GM10266 (cell line): ENCODE measurements around the gene CCDC169.

Experiments
- DNase-seq: peaks from one replicate; pipeline ENCODE4 v3.0.0; 2012; ENCODE audit errors: extremely low spot score
- TF ChIP-seq, protein P1 (sequence below): IDR thresholded peaks from 2 replicates; pipeline ENCODE4 v1.5.1; 2012; ENCODE audit warnings: mild to moderate bottlenecking, low read depth; ENCODE audit not compliant: control insufficient read depth, insufficient read depth; ENCODE audit errors: missing control alignments

The CCDC169 gene

DNA sequence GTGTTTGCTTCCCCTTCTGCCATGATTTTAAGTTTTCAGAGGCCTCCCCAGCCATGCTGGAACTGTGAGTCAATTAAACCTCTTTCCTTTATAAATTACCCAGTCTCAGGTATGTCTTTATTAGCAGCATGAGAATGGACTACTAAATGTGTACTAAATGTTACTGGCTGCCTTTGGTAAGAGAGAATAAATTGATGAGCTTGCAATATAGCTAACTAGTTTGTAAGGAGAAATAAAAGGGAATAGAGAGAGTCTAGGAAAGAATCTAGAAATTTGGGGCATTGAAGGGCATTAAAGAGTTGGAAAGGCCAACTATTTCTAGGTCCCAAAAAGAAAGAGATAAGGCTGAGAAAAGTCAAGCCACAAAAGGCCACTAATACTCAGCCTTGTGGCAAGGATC is 77.7 kb downstream of the CCDC169 start:
- TF ChIP-seq, protein P1, sequence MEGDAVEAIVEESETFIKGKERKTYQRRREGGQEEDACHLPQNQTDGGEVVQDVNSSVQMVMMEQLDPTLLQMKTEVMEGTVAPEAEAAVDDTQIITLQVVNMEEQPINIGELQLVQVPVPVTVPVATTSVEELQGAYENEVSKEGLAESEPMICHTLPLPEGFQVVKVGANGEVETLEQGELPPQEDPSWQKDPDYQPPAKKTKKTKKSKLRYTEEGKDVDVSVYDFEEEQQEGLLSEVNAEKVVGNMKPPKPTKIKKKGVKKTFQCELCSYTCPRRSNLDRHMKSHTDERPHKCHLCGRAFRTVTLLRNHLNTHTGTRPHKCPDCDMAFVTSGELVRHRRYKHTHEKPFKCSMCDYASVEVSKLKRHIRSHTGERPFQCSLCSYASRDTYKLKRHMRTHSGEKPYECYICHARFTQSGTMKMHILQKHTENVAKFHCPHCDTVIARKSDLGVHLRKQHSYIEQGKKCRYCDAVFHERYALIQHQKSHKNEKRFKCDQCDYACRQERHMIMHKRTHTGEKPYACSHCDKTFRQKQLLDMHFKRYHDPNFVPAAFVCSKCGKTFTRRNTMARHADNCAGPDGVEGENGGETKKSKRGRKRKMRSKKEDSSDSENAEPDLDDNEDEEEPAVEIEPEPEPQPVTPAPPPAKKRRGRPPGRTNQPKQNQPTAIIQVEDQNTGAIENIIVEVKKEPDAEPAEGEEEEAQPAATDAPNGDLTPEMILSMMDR: no peak
- DNase-seq: no peak

DNA sequence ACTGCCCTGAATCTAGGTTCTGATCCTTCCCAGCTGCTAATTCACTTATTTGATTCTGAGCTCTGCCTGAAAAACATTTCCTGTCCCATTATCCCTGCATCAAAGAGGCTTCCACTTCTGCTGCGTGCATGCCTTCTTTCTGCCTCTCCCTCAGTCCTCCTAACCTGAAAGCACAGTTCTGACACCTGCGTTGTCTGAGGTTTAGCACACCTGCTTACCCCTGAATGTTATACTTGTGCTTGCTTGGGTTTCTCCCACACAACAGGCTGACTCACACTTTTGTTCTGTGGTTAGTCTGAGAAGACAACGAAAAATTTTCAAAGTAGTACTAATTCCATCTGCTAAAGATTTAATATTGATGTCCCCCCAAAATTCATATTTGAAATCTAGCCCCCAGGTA is 80.2 kb downstream of the CCDC169 start:
- no peak for DNase-seq
- TF ChIP-seq, protein P1: no peak

DNA sequence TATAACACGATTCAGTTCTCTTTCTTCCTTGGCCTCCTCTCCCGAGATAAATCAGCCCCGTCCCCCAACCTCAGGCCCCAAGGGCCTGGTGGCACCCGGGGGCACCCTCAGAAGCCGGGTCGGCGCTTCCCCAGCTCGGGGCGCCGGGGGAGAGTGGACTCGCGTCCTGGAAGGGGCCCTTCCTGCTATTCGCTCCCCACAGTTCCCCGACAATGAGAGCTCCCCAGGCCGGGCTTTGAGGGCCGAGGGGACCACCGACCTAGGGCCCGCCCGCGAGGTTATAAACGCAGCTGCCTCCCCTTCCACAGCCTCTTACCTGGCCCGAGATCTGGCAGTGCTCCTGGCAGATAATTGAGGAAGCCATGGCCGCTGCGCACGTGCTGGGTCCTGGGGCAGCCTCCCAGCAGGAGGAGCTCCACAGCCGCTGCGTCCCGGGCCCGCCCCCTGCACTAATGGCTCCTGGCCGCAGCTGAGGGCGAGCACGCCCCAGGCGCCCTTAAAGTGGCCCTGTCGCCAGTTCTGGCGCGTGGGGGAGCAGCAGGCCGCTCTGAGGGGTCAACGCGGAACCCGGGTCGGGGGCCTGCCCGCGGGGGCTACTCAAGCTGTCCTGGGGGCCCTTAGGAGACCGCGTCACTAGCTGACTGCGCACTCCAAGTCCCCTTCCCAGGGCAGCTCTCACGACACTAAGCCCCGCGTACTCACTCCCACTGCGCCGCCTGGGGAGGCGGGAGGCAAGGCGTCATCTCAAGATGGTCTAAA is 83.3 kb downstream of the CCDC169 start, which contains the start of gene SOHLH2:
Gene SOHLH2 (minus strand): TSS at position 394 of the 759 bp plus-strand sequence. CDS start 30 bp downstream, at position 364.
- TF ChIP-seq, protein P1: no peak
- no peak for DNase-seq

DNA sequence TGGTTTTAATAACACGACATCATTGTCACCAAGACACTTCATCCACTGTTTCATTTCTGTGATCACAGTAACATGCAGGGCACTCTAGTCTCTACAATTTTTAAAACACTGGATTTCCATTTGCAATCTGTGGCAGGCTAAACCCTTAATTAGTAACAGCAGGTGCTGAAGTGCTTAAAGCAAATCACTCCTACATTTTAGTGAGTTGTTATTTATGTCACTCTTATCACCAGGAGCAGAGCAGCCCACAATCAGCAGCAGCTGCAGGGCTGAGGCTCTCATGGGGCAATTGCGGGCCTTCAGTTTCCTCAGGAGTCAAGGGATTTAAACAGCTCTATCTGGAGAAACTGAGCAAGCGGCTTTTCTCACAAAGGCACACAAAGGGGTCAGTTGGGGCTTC is 84.8 kb downstream of the CCDC169 start:
- TF ChIP-seq, protein P1: no peak
- DNase-seq: no peak

DNA sequence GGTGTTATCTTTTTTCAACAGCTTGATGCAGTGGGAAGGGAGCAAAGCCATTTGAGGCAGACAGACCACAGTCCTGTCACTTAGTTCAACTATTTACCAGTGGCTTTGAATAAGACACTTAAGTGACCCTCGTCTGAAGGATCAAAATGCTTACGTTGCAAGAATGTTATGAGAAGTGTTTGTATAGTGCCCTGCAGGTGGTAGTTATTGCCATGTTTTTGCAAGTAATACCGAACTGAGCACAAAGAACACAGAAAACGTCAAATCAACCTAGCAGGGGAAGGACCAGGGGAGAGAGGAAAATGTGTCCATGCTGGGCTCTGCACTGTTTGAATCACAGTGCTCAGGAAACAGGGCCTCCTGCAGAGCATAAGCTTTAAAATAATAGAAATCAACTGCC is 86.0 kb downstream of the CCDC169 start:
- TF ChIP-seq, protein P1: no peak
- DNase-seq: no peak

DNA sequence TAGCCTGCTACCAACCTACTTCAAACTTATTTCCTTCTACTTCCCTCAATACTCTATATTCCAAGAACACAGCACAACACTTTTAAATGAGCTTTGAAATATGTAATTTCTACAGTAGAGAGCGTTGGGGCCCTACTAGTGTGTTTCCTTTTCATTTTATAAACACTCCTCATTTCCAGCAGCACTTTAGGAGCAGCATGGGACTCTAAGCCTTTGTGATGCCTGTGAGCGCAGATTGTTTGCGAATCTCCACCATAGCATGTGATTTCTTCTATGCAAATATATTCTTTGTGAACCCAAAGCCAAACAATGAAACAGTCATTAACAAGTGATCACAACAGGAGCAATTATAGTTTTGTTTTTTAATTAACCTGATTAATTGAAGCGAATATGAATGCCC is 86.9 kb downstream of the CCDC169 start:
- no peak for DNase-seq
- TF ChIP-seq, protein P1: no peak

DNA sequence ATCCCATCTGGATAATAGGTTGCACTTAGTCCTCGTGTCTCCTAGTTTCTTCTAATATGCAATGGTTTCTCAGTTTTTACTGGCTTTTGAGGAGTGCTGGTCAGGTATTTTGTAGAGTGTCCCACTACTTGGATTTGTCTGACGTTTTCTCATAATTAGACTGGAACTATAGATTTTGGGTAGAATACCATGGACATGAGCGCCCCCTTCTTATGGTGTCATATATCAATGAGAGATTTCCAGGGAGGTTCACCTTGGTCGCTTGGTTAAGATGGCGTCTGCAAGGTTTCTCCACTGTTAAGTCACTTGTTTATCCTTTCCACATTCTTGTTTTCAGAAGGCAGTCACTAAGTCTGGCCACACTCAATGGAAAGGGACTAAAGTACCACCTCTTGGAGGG is 89.9 kb downstream of the CCDC169 start:
- TF ChIP-seq, protein P1: no peak
- DNase-seq: no peak
